ENCODE results near the gene AHR.

Gene AHR

DNA sequence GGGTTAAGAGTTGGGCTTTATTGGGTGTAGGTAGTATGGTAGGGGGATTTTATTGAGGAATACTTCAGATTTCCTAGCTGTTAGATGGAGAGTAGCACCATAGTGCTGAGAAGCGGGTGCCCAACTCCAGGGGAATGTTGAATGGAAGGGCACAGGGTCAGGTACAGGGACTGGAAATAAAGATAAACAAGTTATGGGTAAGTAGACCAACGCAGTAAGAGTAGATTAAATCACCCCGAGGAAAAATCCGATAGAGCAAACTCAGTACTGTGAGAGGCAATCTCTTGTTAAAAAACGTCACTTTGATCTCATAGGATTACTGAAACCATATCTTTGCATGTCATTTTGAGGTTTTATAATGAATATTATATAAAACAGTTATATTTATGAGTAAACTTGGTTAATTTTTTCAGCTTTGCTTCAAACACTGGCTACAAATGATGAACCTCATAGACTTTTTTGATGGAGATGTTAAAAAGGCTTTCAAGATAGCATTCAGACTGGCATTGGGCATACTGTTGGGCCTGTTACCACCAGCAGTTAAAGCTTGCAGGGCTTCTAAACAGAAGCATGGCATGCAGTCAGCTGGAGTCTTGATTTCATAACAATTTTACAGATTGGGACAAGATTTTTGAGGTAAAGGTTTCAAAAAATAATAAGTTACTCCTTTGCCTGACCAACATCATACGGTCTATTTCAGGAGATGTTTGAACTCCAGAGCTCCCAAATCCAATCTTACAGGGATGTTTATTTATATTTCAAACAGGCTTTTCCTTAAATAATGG is 7.1 kb downstream of the AHR start:
- DNase-seq = no peak

DNA sequence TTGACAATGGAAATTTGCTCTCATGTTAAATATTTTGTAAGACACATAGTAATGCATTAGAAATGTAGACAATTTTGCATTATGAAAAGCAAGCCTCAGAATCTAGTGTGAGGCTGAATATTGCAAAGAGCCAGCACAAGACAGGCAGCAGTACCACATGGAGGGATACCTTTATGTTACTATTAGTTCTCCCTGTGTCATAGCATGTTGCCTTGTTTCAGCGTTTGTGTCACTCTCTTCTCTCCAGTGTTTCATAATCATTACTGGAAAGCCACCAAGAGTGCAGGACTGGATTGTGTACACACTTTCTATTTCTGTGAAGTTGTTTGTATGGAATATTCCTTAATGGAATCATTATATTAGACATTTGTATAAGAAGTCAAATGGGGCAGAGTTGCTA is 8.5 kb downstream of the AHR start:
- DNase-seq = no peak

- DNase-seq = no peak
Measured at GRCh38 chr7:17307558-17307957, 9.1 kb downstream of the AHR start.

- no peak for DNase-seq
Measured at GRCh38 chr7:17307969-17308648, 9.7 kb downstream of the AHR start.

- no peak for DNase-seq
Measured at GRCh38 chr7:17311194-17311593, 12.7 kb downstream of the AHR start.

- DNase-seq = no peak
Measured at GRCh38 chr7:17311952-17312351, 13.5 kb downstream of the AHR start.

GRCh38 chr7:17312641-17313040 is 14.2 kb downstream of the AHR start:
- DNase-seq = no peak

- DNase-seq = no peak
Measured at GRCh38 chr7:17313194-17313593, 14.7 kb downstream of the AHR start.

DNA sequence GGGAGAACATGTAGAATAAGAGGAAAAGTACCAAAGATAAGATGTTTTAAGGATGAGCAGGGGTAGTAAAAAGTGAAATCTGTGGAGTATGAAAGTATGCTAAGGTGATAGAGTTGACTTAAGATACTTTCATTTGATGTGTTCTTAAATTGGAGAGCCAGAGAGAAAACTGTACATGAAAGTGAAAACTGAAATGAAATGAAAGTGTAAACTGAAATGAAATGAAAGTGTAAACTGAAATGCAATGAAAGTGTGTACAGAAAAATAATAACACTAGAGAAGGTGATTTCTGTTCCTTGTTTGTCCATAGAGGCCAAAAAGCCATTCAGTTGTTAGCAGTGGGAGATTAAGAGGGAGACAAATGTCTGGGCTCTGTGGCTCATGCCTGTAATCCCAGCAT is 17.5 kb downstream of the AHR start:
- DNase-seq = no peak

DNA sequence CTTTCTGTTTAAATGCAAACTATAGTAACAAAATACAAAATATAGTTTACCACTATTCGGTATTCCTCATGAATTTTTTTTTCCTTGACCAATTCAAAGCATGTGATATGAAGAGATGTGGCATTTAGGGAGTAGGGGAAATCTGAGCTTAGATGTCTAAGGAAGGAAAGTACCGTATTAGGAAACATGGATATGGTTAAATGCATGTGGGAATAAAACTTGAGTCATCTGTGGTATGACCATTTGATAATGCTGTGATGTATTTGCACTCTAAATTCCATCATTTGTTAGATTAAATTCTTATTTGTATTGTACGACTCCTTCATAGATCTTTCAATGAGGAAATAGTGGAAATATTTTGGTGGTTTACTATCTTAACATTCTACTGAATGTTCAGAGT is 19.7 kb downstream of the AHR start:
- no peak for DNase-seq

- DNase-seq = no peak
Measured at GRCh38 chr7:17319164-17320101, 21.0 kb downstream of the AHR start.

- DNase-seq = no peak
Measured at GRCh38 chr7:17320102-17320497, 21.6 kb downstream of the AHR start.

DNA sequence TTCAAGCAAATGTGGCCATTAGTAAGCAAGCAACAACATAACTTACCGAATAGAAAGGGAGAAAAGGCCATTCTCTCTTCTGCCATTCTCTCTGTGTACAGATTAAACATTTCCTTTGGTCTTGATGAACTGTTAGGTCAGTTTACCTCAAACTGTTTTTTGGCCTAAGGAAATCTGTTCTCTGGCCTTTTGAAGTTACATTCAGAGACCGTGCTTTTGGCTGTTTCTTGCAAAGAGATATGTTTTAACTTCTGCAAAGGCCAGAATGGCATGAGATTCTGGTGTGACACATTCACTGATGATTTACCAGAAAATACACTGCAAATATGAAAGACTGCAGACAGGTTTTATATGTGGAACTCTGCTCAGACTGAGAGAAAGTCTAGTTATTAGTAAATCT is 22.2 kb downstream of the AHR start:
- DNase-seq = no peak

DNA sequence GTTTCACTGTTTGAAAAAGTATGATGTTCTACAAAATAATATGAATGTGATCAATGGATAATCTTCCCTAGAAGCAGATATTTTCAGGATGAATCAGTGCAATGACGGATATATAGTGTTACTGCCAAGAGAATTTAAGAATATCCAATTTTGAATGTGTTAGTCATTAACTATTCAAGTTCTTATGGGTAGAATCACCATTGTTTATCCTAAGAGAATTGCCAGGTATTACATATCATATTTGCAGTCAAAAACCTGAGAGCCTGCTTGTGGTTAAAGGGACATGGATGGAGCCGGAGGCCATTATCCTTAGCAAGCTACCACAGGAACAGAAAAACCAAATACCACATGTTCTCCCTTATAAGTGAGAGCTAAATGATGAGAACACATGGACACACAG is 26.9 kb downstream of the AHR start:
- DNase-seq = no peak

DNA sequence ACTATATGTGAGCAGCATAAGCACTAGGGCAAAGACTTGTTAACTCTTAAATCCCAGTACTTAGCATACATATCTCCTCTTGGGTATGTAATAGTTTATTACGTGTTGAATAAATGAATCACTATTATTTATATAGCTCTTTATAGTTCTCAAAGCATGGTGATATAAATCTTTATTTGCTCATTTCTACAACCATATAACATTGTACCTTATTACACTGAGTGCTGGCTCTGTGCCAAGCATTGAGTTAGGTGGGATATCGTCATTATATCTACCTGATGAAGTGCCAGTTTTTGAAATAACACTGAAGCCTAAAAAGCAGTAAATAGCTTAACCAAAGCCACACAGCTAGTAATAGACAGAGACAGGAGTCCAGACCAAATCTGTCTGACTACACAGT is 27.9 kb downstream of the AHR start:
- DNase-seq = no peak

- no peak for DNase-seq
Measured at GRCh38 chr7:17328641-17329040, 30.2 kb downstream of the AHR start.

DNA sequence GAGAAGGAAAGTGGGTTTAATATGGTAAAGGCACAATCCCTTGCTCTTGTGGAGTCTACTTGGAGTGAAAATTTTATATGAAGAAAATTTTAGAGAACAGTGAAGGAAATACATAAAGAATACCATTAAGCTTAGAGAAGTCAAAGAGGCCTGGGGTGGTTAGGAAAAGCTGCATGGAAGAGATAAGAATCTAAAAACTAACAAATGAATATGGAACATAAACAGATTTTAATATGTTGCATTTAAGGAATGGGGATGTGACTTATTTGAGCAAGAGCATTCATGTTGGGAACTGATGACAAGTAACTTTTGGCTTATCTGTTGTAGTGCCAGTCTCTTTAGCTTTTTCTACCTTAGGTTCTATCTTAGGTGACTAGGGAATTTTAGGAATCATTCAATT is 31.0 kb downstream of the AHR start:
- no peak for DNase-seq

- DNase-seq = no peak
Measured at GRCh38 chr7:17331891-17332501, 33.5 kb downstream of the AHR start.

GRCh38 chr7:17333221-17333620 is 34.8 kb downstream of the AHR start:
- DNase-seq = no peak

GRCh38 chr7:17336168-17336567 is 37.7 kb downstream of the AHR start:
- no peak for DNase-seq

DNA sequence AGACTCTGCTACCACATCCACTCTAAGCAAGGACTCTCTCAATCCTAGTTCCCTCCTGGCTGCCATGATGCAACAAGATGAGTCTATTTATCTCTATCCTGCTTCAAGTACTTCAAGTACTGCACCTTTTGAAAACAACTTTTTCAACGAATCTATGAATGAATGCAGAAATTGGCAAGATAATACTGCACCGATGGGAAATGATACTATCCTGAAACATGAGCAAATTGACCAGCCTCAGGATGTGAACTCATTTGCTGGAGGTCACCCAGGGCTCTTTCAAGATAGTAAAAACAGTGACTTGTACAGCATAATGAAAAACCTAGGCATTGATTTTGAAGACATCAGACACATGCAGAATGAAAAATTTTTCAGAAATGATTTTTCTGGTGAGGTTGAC is 40.7 kb downstream of the AHR start:
- DNase-seq = no peak

DNA sequence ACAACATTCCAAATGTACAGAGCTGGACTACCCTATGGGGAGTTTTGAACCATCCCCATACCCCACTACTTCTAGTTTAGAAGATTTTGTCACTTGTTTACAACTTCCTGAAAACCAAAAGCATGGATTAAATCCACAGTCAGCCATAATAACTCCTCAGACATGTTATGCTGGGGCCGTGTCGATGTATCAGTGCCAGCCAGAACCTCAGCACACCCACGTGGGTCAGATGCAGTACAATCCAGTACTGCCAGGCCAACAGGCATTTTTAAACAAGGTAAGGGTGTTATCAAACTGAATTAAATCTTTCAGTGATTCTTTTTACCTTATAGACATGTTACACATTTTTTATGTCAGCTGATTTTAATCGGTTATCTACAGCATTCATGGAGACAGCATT is 41.5 kb downstream of the AHR start:
- no peak for DNase-seq

DNA sequence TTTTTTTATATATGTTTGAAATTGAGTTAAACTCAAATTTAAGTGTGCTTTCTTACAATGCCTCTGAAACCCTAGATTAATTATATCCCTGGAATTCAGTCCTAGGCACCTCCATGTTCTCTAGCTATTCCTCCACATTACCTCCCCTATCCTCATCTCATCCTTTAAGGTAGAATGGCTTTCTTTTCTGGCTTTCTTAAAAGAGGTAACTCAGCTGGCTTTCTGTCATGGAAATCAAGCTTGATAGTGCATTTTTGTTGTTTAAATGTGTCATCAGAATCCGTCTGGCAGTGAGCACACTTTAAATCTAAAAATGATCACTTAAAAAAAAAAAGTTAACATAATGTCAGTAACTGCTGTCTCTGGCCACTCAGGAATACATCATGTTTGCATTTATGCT is 42.2 kb downstream of the AHR start:
- DNase-seq = no peak

All from NCI-H524 treated with DMSO at 0.1 percent for 48 hours (cell line).